ENCODE results near the gene CCNY.
"Not testable (repeated sequence)": the region's sequence is repeated elsewhere in the genome, so short reads cannot be mapped to it uniquely, and the experiment has no call there.

The CCNY gene

GRCh38 chr10:35508647-35509046 is 172.3 kb downstream of the CCNY start:
- H3K36me3 ChIP-seq (ENCODE audit: insufficient read depth, low read length), result no peaks in the 10 kb centered on the region
- 83% methylated on average over 1 of the region's 1 CpG for WGBS
- H3K9me3 ChIP-seq (ENCODE audit: insufficient read depth, low read depth, low read length), result no peaks in the 10 kb centered on the region
- H3K9ac ChIP-seq (ENCODE audit: low read depth, low read length), result no peak overlapping the region
- H3K4me3 ChIP-seq (ENCODE audit: low read length), result no peak overlapping the region
- H3K4me1 ChIP-seq (ENCODE audit: insufficient read depth, low read length), result peaks cover 8% of the 10 kb centered on the region
- H3K27me3 ChIP-seq (ENCODE audit: insufficient read depth, low read length), result no peaks in the 10 kb centered on the region
- no peak overlapping the region for H3K27ac ChIP-seq (ENCODE audit: low read depth, low read length)

DNA sequence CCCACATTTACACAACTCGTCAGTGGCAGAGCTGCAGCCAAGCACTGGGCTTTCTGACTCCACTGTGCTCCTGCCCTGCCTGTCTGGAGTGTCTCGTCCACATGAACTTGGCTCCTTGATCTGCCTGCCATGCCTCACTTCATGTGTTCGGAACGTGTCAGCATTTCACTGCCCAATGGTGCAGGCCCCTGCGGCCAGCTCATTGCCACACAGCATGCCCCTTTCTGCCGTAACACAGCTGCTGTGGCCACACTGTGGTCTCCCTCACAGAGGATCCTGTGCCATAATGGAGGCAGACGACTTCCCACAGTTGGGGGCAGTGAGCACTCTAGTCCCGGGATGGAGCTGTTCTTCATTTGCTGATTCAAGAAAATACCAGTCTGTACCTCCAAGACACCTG is 174.6 kb downstream of the CCNY start:
- Histone ChIP-seq H3K9me3 (ENCODE audit: insufficient read depth, low read depth, low read length) (no peaks in the 10 kb centered on the region), H3K4me1 (ENCODE audit: insufficient read depth, low read length) (peaks cover 4% of the 10 kb centered on the region; the same call in 1 of the 2 replicates), H3K4me3 (ENCODE audit: low read length) (no peak overlapping the region), H3K27ac (ENCODE audit: low read depth, low read length) (no peak overlapping the region), H3K36me3 (ENCODE audit: insufficient read depth, low read length) (no peaks in the 10 kb centered on the region), H3K9ac (ENCODE audit: low read depth, low read length) (no peak overlapping the region), H3K27me3 (ENCODE audit: insufficient read depth, low read length) (no peaks in the 10 kb centered on the region)
- 90% methylated on average over 8 of the region's 8 CpGs for WGBS

DNA sequence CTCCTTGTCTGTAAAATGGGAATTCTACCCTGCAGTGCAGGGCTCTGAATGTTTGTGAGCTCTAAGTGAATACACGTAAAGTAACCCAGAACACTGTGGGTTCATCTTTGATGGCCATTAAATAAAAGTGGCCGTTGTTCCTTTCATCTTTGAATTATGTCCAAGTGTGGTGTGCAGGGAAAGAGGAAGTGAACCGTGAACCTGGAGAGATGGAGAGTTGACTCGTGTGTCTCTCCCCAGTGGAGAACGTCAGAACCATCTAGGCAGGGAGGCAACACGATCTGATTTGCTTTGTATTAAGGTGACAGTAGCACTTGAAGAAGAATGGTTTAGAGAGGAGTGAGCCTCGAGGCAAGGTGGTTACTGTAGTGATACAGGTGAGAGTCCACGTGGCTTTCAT is 175.3 kb downstream of the CCNY start:
- Histone ChIP-seq H3K4me1 (ENCODE audit: insufficient read depth, low read length) (peaks cover 4% of the 10 kb centered on the region; the same call in 1 of the 2 replicates), H3K27me3 (ENCODE audit: insufficient read depth, low read length) (no peaks in the 10 kb centered on the region), H3K36me3 (ENCODE audit: insufficient read depth, low read length) (no peaks in the 10 kb centered on the region), H3K9ac (ENCODE audit: low read depth, low read length) (no peak overlapping the region), H3K9me3 (ENCODE audit: insufficient read depth, low read depth, low read length) (no peaks in the 10 kb centered on the region), H3K27ac (ENCODE audit: low read depth, low read length) (no peak overlapping the region), H3K4me3 (ENCODE audit: low read length) (no peak overlapping the region)
- 90% methylated on average over 8 of the region's 8 CpGs for WGBS

DNA sequence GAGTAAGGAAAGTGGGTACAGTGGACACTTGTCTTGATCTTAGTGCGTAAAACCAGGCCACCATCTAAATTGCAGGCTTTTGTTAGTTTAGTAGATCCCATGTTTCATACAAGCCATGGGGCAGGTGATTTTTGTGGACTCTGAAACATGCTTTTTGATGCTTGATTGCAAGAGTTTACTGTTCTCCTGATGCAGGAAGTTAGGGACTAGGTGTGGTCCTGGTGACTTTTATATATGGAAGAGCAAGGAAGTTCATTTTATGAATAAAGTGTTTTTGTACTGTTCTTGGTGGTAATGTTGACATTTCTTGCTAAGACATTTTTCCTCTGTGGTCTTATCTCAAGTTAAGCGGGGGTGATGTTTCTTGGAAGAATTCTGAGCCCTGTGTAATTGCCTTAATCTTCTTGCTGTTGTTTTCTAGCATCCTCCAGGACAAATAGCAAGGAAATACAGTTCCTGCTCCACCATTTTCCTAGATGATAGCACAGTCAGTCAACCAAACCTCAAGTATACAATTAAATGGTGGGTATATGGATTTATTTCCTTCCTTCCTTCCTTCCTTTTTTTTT is 179.9 kb downstream of the CCNY start:
- no peaks in the 10 kb centered on the region for H3K27me3 ChIP-seq (ENCODE audit: insufficient read depth, low read length)
- peaks cover 17% of the 10 kb centered on the region for H3K4me1 ChIP-seq (ENCODE audit: insufficient read depth, low read length)
- no peaks in the 10 kb centered on the region for H3K9me3 ChIP-seq (ENCODE audit: insufficient read depth, low read depth, low read length)
- no peak overlapping the region for H3K9ac ChIP-seq (ENCODE audit: low read depth, low read length)
- H3K4me3 ChIP-seq (ENCODE audit: low read length), result no peak overlapping the region
- whole genome bisulfite sequencing, result 97% methylated on average over 2 of the region's 2 CpGs
- H3K36me3 ChIP-seq (ENCODE audit: insufficient read depth, low read length), result no peaks in the 10 kb centered on the region
- H3K27ac ChIP-seq (ENCODE audit: low read depth, low read length), result no peak overlapping the region

DNA sequence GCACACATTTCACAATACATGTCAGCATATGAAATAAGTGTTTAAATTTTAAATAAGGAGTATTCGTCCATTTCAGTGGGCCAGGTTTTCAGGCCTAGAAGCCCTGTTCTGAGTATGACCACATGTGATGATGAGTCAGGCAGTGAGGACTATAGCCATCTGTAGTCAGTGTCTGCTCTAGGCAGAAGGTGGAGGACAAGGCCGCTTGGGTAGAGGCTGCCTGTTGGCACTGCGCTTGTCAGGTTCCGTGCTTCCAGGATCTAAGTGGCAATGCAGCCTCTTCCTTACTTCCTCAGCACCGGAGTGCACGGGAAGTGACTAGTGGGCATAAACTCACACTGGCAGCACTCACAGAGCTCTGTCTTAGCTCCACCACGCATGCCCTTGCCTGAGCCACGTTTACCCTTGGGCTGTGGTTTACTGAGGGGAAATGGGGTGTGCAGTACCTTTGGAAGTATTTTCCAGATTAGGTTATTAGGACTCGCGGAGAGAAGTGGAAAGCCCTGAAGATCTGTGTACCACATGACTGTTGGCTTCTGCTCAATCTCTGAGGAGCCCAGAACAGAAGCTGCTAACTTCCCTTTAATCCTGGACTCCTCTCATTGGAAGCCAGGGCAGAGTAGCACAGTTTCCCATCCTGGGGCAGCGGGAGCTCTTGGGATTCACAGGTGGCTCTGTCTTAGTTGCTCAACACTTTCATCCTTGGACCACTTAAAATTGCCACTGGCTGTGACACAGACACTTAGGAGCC is 181.3 kb downstream of the CCNY start:
- Histone ChIP-seq H3K27me3 (ENCODE audit: insufficient read depth, low read length) (no peaks in the 10 kb centered on the region), H3K27ac (ENCODE audit: low read depth, low read length) (no peak overlapping the region), H3K36me3 (ENCODE audit: insufficient read depth, low read length) (no peaks in the 10 kb centered on the region), H3K9ac (ENCODE audit: low read depth, low read length) (no peak overlapping the region), H3K4me3 (ENCODE audit: low read length) (no peak overlapping the region), H3K9me3 (ENCODE audit: insufficient read depth, low read depth, low read length) (no peaks in the 10 kb centered on the region), H3K4me1 (ENCODE audit: insufficient read depth, low read length) (peaks cover 17% of the 10 kb centered on the region)
- WGBS, result 96% methylated on average over 11 of the region's 11 CpGs

- not testable (repeated sequence) for H3K36me3 ChIP-seq (ENCODE audit: insufficient read depth, low read length); H3K27ac ChIP-seq (ENCODE audit: low read depth, low read length)
- WGBS, result 91% methylated on average over 1 of the region's 1 CpG
These were observed 181.9 kb downstream of the CCNY start for GRCh38 chr10:35518187-35518586.

GRCh38 chr10:35520996-35521395 is 184.7 kb downstream of the CCNY start:
- WGBS, result 97% methylated on average over 3 of the region's 3 CpGs
- no peaks in the 10 kb centered on the region for H3K36me3 ChIP-seq (ENCODE audit: insufficient read depth, low read length)
- H3K4me1 ChIP-seq (ENCODE audit: insufficient read depth, low read length), result peaks cover 28% of the 10 kb centered on the region
- no peak overlapping the region for H3K4me3 ChIP-seq (ENCODE audit: low read length)
- no peaks in the 10 kb centered on the region for H3K27me3 ChIP-seq (ENCODE audit: insufficient read depth, low read length)
- H3K27ac ChIP-seq (ENCODE audit: low read depth, low read length), result no peak overlapping the region
- H3K9me3 ChIP-seq (ENCODE audit: insufficient read depth, low read depth, low read length), result no peaks in the 10 kb centered on the region
- H3K9ac ChIP-seq (ENCODE audit: low read depth, low read length), result no peak overlapping the region

More at GRCh38 chr10:35518187-35518586, 181.9 kb downstream of the CCNY start:
- H3K4me1 ChIP-seq (ENCODE audit: insufficient read depth, low read length), result peaks cover 17% of the 10 kb centered on the region
- not testable (repeated sequence) for H3K9ac ChIP-seq (ENCODE audit: low read depth, low read length); H3K4me3 ChIP-seq (ENCODE audit: low read length); H3K9me3 ChIP-seq (ENCODE audit: insufficient read depth, low read depth, low read length); H3K27me3 ChIP-seq (ENCODE audit: insufficient read depth, low read length)

GRCh38 chr10:35523670-35524225 is 187.4 kb downstream of the CCNY start:
- no peak overlapping the region for H3K27ac ChIP-seq (ENCODE audit: low read depth, low read length)
- no peaks in the 10 kb centered on the region for H3K9me3 ChIP-seq (ENCODE audit: insufficient read depth, low read depth, low read length)
- H3K9ac ChIP-seq (ENCODE audit: low read depth, low read length), result no peak overlapping the region
- peaks cover 32% of the 10 kb centered on the region for H3K4me1 ChIP-seq (ENCODE audit: insufficient read depth, low read length)
- H3K36me3 ChIP-seq (ENCODE audit: insufficient read depth, low read length), result no peaks in the 10 kb centered on the region
- H3K4me3 ChIP-seq (ENCODE audit: low read length), result no peak overlapping the region
- 84% methylated on average over 3 of the region's 3 CpGs for WGBS
- H3K27me3 ChIP-seq (ENCODE audit: insufficient read depth, low read length), result no peaks in the 10 kb centered on the region

GRCh38 chr10:35526746-35527145 is 190.4 kb downstream of the CCNY start:
- Histone ChIP-seq H3K4me1 (ENCODE audit: insufficient read depth, low read length) (peaks cover 15% of the 10 kb centered on the region), H3K27me3 (ENCODE audit: insufficient read depth, low read length) (no peaks in the 10 kb centered on the region), H3K4me3 (ENCODE audit: low read length) (no peak overlapping the region), H3K9ac (ENCODE audit: low read depth, low read length) (no peak overlapping the region), H3K9me3 (ENCODE audit: insufficient read depth, low read depth, low read length) (no peaks in the 10 kb centered on the region), H3K36me3 (ENCODE audit: insufficient read depth, low read length) (peaks cover 19% of the 10 kb centered on the region), H3K27ac (ENCODE audit: low read depth, low read length) (no peak overlapping the region)
- 91% methylated on average over 8 of the region's 9 CpGs for WGBS

DNA sequence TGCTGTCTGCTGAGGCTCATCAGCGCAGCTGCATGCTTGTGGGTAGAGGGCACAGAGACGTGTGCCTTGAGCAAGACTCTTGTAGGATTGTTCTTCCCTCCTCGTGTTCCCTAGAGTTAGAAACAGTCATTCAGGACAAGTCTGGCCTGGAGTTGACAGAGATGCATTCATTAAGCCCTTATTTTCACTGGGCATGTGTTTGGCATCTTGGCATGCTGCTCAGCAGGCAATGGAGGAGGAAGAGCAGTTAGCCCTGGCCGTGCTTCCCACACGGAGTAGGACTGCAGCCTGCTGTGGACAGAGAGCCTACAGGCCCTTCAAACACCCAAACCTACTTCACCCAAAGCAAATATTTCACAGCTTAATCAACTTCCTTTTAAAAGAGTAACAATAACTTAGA is 195.8 kb downstream of the CCNY start:
- no peak overlapping the region for H3K9ac ChIP-seq (ENCODE audit: low read depth, low read length)
- 92% methylated on average over 5 of the region's 5 CpGs for WGBS

DNA sequence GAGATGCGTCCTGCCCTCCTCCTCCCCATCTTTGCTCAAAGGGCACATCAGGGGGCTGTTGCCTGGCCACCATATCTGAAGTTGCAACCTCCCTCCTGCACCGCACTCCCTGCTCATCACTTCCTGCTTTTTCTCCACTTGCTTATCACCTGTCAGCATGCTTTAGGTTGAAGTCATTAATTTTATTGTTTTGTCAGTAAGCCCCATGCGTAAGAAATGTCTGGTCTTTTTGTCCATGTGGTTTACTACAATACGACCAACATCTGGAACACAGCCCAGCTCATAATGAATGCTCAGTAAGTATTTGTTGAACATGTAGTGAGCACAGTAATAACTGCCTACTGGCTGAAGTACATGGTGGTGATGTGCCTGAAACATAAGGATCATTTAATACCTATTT is 197.3 kb downstream of the CCNY start:
- H3K9me3 ChIP-seq (ENCODE audit: insufficient read depth, low read depth, low read length), result peaks cover 6% of the 10 kb centered on the region; the same call in 1 of the 2 replicates
- H3K4me3 ChIP-seq (ENCODE audit: low read length), result no peak overlapping the region
- H3K9ac ChIP-seq (ENCODE audit: low read depth, low read length), result no peak overlapping the region
- H3K36me3 ChIP-seq (ENCODE audit: insufficient read depth, low read length), result peaks cover 57% of the 10 kb centered on the region
- H3K27ac ChIP-seq (ENCODE audit: low read depth, low read length), result no peak overlapping the region
- H3K4me1 ChIP-seq (ENCODE audit: insufficient read depth, low read length), result no peaks in the 10 kb centered on the region
- WGBS, result 95% methylated on average over 4 of the region's 4 CpGs
- no peaks in the 10 kb centered on the region for H3K27me3 ChIP-seq (ENCODE audit: insufficient read depth, low read length)

More for the DNA sequence above, 195.8 kb downstream of the CCNY start:
- peaks cover 53% of the 10 kb centered on the region for H3K36me3 ChIP-seq (ENCODE audit: insufficient read depth, low read length)
- H3K4me3 ChIP-seq (ENCODE audit: low read length), result no peak overlapping the region
- 0 out of 2 replicates have a peak, but pooled peaks cover 4% of the 10 kb centered on the region for H3K4me1 ChIP-seq (ENCODE audit: insufficient read depth, low read length)
- no peak overlapping the region for H3K27ac ChIP-seq (ENCODE audit: low read depth, low read length)
- H3K9me3 ChIP-seq (ENCODE audit: insufficient read depth, low read depth, low read length), result peaks cover 6% of the 10 kb centered on the region; the same call in 1 of the 2 replicates
- no peaks in the 10 kb centered on the region for H3K27me3 ChIP-seq (ENCODE audit: insufficient read depth, low read length)
